ENCODE data around the gene PAQR9.

DNA sequence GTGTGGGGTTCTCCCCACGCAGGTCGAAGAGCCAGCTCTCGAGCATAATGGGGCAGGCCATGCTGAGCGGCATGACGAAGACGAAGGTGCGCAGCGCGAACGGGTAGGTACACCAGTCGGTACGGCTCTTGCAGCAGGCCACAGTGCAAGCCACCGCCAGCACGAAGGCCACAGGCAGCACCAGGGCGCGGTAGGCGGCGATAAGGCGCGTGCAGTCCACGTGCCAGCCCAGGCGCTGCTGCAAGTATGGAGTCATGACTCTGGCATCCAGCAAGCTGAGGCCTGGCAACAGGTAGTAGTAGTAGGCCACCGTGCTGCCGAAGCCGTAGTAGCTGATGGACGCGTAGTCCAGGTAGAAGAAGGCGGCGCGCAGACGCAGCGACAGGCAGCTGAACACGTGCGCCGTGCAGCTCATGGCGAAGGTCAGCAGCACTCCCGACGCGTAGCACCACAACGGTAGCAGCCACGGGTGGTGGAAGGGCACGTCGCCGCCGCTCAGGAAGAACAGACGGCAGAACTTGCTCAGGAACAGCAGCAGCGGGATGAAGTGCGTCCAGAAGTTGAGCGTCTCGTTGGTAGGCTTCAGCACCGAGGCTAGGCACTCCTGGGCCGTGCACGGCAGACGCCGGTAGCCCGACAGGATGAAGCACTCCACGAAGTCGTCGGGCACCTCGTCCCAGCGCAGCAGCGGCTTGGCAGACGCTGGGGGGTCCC lies 797 bp downstream of the PAQR9 start:
- TF ChIP-seq, protein P1, sequence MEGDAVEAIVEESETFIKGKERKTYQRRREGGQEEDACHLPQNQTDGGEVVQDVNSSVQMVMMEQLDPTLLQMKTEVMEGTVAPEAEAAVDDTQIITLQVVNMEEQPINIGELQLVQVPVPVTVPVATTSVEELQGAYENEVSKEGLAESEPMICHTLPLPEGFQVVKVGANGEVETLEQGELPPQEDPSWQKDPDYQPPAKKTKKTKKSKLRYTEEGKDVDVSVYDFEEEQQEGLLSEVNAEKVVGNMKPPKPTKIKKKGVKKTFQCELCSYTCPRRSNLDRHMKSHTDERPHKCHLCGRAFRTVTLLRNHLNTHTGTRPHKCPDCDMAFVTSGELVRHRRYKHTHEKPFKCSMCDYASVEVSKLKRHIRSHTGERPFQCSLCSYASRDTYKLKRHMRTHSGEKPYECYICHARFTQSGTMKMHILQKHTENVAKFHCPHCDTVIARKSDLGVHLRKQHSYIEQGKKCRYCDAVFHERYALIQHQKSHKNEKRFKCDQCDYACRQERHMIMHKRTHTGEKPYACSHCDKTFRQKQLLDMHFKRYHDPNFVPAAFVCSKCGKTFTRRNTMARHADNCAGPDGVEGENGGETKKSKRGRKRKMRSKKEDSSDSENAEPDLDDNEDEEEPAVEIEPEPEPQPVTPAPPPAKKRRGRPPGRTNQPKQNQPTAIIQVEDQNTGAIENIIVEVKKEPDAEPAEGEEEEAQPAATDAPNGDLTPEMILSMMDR (IDR thresholded peaks at IDR 0.05): no peak
- no peak for TF ChIP-seq EZH2 (IDR thresholded peaks at IDR 0.05; ENCODE audit: borderline replicate concordance, insufficient read depth, low read depth, low read length, poor library complexity, severe bottlenecking)

Measured in B cell (primary cell).